Measurements from ENCODE around the gene UGT1A8.
"Not testable (repeated sequence)": the region's sequence is repeated elsewhere in the genome, so short reads cannot be mapped to it uniquely, and the experiment has no call there.

Gene UGT1A8

DNA sequence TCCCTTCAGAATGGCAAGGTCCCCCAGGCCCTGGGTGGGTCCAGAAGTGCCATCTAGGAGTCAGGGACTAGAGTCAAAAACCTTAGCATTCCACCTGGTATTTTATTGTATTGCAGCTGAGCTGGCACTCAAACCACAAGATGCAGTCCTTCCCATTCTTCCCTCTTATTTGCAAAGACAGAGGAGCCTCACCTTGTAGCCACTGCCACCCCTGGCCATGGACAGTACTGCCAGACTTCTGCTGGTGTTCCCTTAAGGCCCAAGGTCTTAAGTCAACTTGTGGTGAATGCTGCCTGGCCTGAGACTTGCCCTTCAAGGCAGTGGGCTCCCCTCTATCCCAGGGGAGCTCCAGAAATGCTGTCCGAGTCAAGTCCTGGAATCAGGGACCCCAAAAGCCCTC is 25.7 kb downstream of the UGT1A8 start:
- no peak for DNase-seq (ENCODE audit: low spot score)

DNA sequence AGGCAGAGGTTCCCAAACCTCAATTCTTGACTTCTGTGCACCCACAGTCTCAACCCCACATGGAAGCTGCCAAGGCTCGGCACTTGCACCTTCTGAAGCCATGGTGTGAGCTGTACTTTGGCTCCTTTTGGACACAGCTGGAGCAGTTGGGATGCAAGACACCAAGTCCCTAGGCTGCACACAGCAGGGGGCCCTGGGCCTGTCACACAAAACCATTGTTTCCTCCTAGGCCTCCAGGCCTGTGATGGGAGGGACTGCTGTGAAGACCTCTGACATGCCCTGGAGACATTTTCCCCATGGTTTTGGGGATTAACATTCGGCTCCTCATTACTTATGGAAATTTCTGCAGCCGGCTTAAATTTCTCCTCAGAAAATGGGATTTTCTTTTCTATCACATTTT is 28.6 kb downstream of the UGT1A8 start:
- DNase-seq (ENCODE audit: low spot score) = not testable (repeated sequence)

DNA sequence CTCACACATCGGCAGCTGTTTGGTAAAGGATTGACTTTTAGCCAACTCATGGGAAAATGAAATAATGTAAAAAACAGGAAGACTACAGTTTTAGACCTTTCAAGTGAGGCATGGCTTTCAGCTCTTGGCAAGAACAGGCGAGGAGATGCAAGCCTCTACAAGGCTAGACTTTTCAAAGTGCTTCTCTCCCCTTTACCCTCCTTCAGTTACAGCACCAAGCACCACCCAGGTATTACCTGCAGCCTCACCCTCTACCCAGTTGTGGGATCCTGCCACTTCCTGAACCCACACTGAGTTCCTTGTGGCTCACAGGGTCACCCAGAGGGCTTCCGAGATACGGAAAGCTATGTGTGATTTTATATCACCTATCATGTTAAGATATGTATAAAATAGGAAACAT is 33.5 kb downstream of the UGT1A8 start:
- no peak for DNase-seq (ENCODE audit: low spot score)

DNA sequence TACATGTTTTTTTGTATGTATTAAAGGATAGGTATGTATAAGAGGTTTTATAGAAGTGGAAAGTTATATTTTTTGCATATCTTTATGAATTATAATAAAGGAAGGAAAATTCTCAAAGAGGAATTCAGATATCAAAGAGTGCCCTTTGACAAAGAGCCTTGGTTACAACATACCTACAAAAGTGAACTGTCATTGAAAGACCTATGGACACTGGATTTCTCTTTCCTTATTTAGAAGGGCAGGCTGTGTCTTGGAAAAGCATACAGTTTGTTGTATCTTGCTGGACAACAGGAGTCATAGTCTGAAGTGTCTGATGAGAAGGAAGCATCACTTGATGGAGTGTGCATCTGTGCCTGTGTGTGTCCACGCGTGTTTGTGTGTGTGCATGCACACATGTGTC is 34.0 kb downstream of the UGT1A8 start:
- no peak for DNase-seq (ENCODE audit: low spot score)

DNA sequence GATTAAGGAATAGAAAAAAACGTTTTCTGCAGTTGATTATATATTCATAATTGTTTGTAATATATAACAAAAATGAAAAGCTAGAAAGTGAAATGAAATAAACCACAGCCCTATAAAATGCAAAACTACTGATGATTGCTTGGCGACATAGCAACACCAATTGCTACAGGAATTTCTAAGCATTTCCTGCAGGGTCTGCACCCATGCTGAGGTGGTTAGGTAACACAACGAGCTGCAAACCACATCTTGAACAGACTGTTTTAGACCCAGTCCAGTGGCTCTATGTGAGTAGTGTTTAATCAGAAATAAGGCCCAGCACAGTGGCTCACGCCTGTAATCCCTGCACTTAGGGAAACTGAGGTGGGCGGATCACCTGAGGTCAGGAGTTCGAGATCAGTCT is 37.1 kb downstream of the UGT1A8 start:
- no peak for DNase-seq (ENCODE audit: low spot score)

DNA sequence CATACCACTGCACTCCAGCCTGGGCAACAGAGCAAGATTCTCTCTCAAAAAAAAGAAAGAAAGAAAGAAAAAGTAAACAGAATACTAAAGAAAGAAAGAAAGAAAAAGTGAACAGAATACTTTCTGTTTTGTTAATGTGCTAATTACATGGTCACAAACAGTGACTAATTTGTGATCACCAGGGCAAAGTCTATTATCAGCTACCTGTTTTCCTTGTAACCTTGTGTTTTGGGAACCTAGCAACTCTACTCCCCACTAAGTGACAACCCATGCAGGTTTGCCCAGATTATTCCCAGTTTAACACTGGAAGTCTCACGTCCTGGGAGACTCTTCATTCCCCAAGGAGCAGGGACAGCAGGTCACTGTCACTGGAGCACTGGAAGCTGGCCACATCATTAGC is 37.6 kb downstream of the UGT1A8 start:
- DNase-seq (ENCODE audit: low spot score) = no peak

DNA sequence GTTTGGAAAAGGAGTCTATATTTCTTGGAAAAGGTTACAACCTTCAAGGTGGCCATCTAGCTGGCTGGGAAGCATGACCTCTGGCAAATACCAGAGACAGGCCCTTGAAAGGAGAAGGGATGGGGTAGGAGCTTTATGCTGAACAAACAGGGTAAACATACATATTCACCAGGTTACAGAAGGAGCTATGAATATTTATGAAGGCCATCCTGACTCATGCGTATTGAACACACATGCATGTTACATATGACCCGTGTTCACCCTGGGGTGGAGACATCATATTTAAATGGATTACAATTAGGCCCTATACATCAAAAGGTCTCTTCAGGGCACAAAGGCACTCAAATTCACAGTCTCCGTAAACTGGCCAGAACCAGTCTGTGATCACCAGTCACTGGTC is 38.5 kb downstream of the UGT1A8 start:
- not testable (repeated sequence) for DNase-seq (ENCODE audit: low spot score)

DNA sequence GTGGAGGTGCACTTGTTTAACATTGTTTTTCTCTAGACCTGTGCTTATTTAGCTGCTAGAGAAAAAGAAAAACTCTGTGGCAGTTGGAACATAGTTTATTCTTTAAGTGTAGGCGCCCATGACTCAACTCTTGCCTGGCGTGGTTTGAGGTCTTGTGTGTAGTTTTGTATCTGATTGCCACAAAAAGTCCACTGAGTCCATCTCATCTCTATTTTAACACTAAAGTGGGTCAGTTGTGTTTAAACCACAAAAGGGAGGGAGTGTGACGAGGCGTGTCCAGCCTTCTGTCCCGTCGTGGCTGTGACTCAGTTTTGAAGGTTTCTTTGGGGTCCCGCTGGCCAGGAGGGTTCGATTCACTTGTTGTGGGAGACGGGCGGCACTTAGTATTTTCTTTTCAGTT is 39.0 kb downstream of the UGT1A8 start:
- DNase-seq (ENCODE audit: low spot score) = no peak

DNA sequence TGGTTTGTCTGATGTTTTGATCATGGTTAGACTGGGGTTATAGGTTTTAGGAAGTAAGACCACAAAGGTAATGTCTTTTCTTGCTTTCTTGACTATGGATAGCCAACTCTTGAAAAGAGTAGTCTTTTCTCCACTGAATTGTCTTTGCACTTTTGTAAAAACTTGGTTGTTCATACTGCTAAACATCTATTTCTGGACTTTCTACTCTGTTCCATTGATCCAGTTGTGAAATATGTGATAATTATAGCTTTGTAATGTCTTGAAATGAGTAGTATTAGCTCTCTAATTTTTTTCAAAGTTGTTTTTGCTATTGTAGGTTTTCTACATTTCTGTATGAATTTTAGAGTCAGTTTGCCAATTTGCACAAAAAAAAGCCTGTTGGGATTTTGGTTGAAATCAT is 41.2 kb downstream of the UGT1A8 start:
- no peak for DNase-seq (ENCODE audit: low spot score)

DNA sequence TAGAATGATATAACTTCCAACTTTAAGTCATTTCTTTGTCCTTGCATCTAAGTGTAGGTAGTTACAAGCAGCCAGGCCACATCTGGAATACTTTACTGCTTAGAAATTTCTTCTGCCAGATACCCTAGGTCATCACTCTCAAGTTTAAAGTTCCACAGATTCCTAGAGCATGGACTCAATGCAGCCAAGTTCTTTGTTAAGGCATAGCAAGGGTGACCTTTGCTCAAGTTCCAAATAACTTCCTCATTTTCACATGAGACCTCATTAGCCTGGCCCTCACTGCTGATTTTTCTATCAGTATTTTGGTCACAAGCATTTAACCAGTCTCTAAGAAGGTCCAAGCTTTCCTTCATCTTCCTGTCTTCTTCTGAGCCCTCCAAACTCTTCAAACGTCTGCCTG is 46.5 kb downstream of the UGT1A8 start:
- no peak for DNase-seq (ENCODE audit: low spot score)

DNA sequence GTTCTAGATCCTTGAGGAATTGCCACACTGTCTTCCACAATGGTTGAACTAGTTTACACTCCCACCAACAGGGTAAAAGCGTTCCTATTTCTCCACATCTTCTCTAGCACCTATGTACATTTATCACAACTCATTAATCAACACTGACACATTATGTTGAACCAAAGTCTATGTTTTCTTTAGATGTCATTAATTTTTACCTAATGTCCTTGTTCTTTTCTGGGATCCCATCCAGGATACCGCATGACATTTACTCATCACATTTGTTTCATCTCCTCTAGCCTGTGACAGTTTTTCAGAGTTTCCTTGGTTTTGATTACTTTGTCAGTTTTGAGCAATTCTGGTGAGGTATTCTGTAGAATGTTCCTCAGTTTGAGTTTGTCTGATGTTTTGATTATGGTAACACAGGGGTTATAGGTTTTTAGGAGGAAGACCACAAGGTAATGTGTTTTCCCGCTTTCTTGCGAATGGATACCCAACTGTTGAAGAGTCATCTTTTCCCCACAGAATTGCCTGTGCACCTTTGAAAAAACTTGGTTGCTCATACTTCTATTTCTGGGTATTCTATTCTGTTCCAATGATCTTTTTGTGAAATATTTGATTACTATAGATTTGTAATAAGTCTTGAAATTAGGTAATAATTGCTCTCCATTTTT is 51.3 kb downstream of the UGT1A8 start:
- DNase-seq (ENCODE audit: low spot score) = no peak

DNA sequence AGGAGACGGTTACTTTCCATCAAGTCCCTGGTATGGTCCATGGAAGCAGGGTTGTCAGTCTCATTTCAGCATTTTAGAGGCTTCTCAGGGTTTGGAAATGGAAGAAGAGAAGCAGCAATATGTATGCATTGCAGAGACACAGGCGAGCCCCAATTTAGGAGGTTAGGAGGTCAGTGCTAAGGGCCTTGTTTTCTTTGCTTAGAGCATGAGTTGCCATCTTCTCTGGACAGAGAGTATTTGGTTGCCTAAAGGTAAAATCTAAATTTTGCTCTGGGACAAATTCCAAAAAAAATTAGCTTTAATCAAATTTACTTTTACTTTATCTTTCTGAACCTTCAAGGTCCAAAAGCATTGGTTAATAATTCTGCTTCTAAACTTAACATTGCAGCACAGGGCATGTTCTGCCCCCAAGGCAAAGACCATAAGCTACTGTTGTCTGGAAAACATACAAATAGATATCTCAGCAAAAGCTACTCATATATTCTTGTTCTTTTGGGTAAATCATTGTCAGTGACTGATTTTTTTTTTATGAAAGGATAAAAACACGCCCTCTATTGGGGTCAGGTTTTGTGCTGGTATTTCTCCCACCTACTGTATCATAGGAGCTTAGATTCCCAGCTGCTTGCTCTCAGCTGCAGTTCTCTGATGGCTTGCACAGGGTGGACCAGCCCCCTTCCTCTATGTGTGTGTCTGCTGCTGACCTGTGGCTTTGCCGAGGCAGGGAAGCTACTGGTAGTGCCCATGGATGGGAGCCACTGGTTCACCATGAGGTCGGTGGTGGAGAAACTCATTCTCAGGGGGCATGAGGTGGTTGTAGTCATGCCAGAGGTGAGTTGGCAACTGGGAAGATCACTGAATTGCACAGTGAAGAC is 54.1 kb downstream of the UGT1A8 start, which contains the start of gene UGT1A9:
Gene UGT1A9, plus strand, starts transcription at position 609 of the 872 bp plus-strand sequence. Its CDS starts 37 bp downstream, at position 646.
- DNase-seq (ENCODE audit: low spot score) = no peak

DNA sequence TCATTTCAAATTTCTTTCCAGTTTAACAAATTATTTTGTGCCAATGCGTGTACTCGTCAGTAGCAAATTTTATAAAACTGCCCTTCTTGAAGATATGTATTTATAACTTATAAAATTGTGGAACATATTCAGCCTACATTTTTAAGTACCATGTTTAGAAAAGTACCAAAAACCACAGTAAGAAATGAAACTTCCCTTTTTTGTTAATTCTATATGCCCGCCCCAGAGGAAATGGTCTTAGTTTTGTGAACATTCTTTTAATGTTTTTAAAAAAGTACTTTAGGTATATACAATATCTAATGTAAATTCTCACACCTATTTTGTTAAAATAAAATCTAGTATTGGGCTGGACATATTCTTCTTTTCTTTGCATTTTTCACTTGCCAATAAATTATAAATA is 55.5 kb downstream of the UGT1A8 start:
- DNase-seq (ENCODE audit: low spot score) = no peak

DNA sequence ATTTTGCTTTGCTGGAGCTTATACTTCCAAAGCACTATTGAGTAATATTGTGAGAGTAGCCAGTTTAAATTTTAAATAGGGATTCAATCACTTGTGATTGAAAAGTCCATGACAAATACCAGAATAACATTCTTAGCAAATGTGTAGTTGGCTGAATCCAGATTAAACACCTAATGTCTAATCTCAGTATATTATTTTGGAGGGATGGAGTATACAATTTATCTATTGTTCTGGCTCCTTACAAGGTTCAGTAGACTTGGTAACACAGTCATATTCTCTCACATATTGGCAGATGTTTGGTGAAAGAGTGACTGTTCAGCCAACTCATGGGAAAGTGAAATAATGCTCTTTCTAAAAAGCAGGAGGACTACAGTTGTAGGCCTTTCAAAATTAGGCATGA is 56.5 kb downstream of the UGT1A8 start:
- no peak for DNase-seq (ENCODE audit: low spot score)

DNA sequence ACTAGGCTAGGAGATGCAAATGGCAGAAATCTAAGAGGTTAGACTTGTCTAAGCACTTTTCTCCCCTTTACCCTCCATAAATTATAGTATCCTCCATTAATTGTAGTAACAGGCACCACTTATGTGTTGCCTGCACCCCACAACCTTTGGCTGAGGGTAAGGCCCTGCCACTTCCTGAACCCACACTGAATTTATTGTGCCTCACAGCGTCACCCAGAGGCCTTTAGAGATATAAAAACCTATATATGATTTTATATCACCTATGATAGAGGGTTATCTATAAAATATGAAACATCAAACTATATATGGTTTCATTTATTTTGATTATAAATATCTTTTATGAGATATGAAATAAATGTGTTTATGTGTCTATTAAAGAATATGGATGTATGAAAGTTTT is 56.9 kb downstream of the UGT1A8 start:
- no peak for DNase-seq (ENCODE audit: low spot score)

DNA sequence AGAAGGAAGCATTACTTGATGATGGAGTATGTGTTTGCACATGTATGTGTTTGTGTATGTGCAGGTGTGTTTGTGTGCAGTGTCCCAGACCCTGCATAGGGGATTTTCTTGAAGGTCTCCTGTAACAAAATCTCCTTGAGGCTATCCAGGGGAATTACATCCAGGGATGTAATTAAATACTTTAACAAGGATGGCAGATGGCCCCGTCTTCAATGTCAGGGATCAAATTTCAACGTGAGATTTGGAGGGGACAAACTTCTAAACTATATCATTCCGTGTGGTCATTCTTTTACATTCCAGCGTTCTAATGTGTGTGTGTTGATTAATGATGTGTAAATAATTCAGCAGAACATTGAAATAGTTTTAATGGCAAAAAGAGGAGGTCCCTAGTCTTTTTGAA is 57.6 kb downstream of the UGT1A8 start:
- DNase-seq (ENCODE audit: low spot score) = no peak

DNA sequence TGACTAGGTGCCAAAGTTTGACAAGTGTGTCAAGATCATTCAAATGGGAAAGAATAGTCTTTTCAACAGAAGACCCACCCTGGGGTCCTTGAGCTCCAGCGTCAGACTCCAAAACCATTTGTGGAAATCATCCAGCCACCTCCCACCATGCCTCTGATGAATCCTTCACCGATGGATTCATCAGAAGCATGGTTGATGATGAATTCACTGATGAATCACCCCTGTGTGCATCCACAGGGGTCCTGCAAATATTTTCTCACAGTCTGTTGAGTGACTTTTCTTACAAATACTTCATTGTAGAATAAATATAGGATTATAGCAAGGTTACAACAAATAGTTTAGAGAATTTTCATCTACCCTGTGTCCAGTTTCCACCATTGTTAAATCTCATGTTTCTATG is 58.6 kb downstream of the UGT1A8 start:
- no peak for DNase-seq (ENCODE audit: low spot score)

DNA sequence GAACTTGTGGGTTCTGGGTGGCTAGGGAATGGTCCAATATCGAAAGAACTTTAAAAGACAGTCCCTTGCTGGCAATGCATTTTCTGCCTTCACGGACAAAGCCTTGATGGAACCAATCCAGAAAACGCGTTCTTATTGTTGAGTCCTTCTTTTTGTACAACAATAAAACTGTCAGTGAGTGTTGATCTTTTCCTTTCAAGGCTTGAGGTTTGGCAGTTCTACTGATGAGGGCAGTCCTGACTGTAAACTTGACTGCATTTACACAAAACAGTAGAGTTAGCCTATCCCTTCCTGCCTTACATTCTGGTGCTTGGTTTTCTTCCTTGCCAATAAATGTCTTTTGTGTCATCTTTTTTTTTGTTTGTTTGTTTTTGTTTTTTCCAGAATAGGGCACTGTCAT is 61.8 kb downstream of the UGT1A8 start:
- no peak for DNase-seq (ENCODE audit: low spot score)

DNA sequence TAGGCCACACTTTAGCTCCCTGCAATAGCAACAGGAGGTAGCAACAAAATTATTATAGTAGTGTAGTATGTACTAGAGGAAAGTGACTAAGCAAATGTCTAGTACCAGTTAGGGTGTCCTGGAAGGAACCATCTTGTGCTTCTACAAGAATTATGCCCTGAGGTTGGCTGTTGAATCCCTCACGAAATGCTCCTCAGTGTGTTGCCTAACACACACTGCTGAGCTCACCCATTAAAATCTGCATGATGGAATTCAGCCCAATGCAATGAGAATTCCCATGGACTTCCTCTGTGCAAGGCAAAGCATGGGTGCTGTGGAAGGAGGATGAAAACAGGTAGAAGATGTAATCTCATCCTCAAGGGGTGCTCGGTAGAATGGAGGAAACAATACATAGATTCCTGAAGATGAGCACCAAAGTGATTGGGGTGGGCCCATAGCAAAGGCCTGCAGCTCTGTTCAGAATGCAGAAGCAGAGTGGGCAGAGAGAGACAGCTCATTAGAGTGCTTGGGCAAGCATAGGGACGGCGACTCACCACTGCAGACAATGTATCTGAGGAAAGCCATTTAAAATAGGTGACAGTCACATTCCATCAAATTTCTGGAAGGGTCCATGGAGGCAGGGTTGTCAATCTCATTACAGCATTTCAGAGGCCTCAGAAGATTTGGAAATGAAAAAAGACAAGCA is 63.1 kb downstream of the UGT1A8 start:
- no peak for DNase-seq (ENCODE audit: low spot score)

DNA sequence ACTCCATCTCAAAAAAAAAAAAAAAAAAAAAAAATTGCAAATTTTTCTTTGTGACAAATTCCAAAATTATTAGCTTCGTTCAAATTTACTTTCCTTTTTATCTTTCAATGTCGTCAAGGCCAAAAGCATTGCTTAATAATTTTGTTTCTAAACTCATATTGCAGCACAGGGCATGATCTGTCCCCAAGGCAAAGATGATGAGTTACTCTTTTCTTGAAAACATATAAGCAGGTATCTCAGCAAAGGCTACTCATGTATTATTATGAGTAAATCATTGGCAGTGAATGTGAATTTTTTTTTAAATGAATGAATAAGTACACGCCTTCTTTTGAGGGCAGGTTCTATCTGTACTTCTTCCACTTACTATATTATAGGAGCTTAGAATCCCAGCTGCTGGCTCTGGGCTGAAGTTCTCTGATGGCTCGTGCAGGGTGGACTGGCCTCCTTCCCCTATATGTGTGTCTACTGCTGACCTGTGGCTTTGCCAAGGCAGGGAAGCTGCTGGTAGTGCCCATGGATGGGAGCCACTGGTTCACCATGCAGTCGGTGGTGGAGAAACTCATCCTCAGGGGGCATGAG is 64.2 kb downstream of the UGT1A8 start, which contains the start of gene UGT1A7:
Gene UGT1A7, plus strand, starts transcription at position 381 of the 579 bp plus-strand sequence. Its CDS starts 37 bp downstream, at position 418.
- no peak for DNase-seq (ENCODE audit: low spot score)

DNA sequence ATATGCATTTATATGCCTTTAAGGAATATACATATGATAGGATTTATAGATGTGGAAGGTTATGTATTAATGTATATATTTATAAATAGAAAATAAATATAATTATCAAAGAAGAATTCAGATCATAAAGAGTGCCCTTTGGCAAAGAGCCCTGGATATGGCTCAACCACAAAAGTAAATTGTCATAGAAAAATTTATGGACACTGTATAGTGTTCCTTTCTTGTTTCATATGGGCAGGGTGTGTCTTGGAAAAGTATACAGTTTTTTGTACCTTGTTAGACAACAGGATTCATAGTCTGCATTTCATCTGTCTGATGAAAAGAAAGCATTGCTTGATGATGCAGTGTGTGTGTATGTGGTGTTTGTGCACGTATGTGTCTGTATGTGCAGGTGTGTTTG is 67.2 kb downstream of the UGT1A8 start:
- no peak for DNase-seq (ENCODE audit: low spot score)

DNA sequence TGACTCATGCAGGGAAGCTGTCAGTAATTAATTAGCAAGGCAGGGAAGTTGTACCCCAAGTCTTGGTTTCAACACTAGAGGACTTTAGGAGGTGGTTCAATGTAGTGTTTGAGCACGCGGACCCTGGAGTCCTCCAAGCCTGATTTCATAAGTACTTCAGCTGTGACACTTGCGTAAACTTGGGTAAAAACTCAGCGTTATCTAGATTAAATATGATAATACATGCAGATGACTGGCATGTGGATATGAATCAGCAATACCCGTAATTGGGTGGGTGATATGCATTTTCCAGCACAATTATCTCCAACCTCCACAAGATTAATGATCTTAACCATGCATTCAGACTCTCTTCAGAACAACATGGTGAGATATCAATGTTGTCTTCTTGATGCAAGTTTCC is 69.5 kb downstream of the UGT1A8 start:
- DNase-seq (ENCODE audit: low spot score) = no peak

DNA sequence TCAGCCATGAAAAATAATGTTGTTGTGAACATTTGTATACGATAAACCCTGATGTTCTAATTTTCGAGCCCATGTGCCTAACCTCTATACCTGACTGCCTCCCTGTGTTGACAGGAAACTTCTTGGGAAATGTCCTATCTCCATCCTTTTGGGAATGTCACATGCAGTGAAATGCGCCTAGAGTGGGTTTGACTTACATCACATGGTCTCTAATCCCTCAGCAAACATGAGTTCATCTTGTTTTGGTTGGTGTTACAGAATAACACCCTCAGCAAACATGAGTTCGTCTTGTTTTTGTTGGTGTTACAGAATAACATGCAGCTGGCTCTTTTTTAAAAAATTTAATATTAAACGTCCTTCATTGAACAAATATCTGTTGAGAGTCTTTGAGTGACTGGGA is 70.9 kb downstream of the UGT1A8 start:
- DNase-seq (ENCODE audit: low spot score) = no peak

Data from kidney capillary endothelial cell (primary cell).